ENCODE results near the gene APBA2. TPM values are rescaled to one million over a fixed set of nuclear protein-coding genes. Genes with fewer than 3 reads are reported as not detected.

Gene APBA2
- polyA plus RNA-seq, 4 donors, result 7.4 to 15.3 (median 11.3) TPM

DNA sequence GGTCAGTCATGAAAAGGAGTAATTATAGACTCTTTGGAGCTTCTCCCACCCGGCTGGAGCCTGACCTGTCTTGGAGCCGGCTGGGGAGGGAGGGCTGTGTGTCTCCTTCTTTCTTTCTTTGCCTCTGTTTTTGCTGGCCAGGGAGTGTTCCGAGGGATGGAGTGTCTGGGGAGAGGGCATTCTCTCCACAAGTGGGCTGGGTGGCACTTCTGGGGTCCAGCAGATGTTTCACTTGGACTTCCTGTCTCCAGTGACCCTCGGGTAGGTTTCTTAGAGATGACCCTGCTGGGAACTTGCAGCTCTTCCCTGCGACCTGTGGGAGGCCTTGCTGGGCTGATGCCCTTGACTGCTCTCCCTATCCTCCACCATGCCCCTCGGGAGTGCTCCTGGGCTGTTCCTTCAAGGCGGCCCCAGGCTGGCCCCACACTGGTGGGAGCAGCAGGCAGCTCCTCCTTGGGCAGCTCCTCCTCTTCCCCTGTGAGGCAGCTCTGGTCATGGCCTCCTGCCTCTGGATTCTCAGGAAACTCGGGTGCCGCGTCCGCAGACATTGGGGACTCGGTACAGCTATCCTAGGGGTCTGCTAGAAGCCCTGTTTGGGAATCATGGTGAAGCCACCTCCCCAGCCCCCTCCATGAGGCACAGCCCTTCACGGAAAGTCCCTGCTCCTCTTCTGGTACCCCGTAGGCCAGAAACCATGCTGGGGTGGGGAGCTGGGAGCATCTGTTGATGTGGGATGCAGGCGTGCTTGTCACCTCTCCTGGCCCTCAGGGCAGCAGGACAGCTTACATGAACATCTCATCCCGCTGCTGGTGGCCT, 44.9 kb downstream of the APBA2 start:
- DNase-seq (ENCODE audit: low read depth in 4 of 4, low spot score in 3 of 4), result no peak

DNA sequence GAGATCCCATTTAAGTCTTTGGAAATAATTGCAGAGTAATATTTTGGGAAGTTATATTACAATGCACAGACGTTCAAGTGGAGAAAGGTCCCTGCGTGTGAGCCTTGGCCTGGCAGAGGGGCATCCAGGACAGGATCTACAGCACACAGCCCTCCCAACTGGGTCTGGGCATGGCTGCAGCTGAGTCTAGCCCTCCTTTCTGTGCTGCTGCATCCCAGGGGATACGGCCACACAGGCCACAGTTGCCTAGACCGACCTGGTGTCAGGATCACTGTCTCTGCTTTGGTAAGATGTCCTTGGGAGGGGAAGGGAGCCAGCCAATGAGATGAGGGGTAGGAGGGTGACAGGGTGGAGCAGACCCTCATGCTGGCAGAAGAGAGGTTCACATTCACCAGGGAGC, 46.1 kb downstream of the APBA2 start:
- no peak for DNase-seq (ENCODE audit: low read depth in 4 of 4, low spot score in 3 of 4)

DNA sequence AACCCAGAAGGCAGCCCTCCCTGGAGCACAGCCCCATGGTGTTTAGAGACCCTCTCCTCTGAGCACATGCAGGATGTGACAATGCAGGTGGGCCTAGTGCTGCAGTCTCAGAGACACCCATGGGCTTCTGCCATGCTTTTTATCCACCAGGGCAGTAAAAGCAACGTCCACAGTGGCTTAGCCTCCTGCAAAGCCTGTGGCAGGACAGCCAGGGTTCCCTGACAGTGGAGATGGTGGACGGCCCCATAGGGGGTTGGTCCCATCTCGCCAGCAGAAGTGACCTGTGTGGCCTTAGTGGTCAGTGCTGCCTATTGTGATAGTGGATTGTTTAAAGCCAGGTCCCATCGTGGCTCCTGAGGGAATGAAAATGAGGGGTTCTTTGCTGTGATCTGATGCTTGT, 46.6 kb downstream of the APBA2 start:
- no peak for DNase-seq (ENCODE audit: low read depth in 4 of 4, low spot score in 3 of 4)

DNA sequence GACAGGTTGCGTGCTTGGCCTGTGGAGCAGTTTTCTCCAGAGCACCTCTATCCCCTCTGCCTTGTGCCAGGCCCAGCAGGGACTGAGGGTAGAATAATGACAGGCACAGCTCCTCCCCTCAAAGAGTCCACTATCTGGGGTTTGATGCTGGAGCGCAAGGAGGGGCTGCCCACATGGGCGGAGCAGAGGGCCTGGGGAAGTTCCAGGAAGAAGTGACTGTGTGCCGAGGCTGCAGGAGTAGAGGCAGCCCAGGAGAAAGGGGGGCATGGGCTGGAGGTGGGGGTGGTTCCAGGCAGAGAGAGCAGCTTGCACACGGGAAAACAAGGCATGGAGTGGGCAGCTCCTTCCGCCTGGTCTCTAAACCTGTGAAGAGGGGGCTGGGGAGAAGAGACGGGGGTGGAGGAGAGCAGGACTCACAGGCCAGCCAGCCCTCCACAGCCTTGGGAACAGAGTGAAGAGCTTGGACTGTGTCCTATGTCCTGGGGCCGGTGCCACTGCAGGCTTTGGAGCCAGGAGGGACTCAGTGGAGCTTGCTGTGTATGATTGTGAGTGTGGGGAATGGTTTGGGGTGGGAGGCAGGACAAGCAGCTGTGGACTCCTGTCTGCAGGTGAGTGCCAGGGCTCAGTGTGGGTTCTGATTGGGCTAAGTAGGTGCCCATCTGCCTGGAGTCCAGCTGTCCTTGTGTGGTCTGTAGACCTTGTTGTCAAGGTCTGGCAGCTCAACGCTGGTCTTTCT, 48.1 kb downstream of the APBA2 start:
- DNase-seq (ENCODE audit: low read depth in 4 of 4, low spot score in 3 of 4), result no peak

DNA sequence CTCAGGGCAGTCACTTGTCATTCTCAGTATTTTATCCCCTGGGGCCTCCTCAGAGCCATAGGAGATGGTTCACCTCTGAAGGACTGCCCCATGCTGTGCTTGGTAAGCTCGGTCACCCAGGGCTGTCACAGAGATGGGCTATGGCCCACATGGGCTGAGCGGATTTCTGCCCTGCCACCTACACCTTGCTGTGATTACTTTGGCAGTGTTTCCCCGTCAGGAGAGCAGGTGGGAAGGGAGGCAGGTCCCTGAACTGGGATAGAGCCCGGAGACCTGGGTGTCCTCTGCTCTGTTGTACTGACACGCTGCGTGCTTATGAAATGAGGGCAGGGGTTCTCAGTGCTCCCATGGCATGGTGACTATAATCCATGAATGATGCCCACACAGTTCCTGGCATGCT, 48.9 kb downstream of the APBA2 start:
- no peak for DNase-seq (ENCODE audit: low read depth in 4 of 4, low spot score in 3 of 4)

DNA sequence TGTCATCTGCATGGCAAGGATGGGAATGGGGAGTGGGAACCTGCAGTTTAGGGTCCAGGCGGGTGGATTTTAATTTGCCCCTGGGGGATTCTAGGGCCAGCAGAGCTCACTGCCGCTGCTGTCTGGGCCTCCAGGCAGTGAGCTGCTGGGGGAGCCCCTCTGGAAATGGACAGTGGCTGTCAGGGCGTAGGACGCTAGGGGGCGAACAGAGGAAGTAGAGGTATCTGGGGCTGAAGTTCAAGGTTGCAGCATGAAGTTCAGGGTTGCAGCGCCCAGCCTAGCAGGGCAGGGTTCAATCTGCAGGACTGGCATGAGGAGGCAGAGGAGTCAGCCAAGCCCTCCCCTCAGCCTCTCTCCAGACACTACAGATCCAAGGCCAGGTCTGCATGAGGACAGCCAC, 49.5 kb downstream of the APBA2 start:
- no peak for DNase-seq (ENCODE audit: low read depth in 4 of 4, low spot score in 3 of 4)

DNA sequence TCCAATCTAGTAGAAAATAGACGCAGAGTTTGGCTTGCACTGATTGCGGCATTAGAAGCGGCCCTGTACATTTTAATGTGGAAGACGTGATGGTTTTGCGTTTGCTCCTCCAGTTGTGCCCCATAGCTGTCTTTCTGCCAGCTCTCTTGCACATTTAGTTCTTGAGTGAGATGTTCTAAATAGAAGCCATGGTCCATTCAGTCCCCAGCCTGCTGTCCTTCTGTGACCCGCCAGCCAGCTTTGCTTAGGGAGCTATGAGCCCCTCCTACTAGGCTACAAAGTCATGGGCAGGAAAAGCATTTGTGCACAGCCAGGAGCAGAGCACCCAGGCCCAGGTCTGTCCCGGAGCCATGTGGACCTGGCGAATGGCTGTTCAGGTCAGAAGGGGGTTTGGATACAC, 50.3 kb downstream of the APBA2 start:
- no peak for DNase-seq (ENCODE audit: low read depth in 4 of 4, low spot score in 3 of 4)

DNA sequence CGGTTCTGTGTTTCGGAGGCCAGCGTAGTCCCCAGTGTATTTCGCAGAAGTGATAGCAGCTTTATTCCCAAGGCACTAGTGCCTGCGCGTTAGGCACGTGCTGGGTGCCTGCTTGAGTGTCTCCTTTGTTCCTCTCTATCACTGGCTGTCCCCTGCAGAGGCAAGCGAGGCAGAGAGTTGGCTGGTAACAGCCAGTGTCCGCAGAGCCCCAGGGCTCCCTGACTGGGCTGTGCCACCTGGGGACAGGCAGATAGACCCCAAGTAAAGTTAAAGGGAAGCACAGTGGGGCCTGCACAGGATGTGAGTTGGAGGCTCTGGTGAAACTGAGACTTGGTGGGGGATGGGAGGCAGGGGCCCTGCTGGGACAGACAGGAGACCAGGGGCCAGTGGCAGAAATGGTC, 50.7 kb downstream of the APBA2 start:
- DNase-seq (ENCODE audit: low read depth in 4 of 4, low spot score in 3 of 4), result no peak

DNA sequence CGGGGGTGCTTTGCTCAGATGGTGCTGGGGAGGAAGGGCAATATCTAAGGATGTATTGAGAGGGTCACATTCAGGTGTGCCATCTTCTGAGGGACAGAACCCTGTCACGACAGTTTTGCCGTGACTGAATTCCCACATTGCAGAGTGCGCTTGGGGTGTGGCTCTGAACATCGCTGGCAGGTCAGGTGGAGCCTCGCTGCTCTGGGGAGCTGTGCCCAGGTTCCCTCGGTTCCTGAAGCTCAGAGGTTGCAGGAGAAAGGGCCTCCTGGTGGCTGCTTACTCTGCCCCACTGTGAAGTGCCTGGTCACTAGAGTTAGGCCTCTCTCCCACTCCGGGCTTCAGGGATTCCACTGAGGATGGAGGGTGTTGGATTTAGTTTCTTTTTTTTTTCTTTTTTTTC, 51.5 kb downstream of the APBA2 start:
- no peak for DNase-seq (ENCODE audit: low read depth in 4 of 4, low spot score in 3 of 4)

DNA sequence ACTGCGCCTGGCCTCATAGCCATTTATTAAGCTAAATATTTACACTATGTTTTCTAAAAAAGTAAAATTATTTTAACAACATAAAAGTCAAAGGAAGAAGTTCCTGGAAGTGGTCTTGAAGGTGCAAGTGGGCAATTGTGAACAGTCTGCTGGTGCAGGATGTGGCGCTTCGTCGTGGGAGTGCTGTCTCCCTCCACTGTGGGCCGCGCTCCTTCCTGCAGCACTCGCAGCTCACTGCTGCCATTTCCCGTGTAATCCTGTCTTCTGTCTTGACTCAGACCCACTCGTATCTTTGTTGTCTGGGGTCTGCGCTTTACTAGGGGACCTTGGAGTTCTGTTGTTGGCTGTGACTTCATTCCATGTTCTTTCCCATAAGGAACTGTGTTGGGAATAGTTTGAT, 56.3 kb downstream of the APBA2 start:
- no peak for DNase-seq (ENCODE audit: low read depth in 4 of 4, low spot score in 3 of 4)

DNA sequence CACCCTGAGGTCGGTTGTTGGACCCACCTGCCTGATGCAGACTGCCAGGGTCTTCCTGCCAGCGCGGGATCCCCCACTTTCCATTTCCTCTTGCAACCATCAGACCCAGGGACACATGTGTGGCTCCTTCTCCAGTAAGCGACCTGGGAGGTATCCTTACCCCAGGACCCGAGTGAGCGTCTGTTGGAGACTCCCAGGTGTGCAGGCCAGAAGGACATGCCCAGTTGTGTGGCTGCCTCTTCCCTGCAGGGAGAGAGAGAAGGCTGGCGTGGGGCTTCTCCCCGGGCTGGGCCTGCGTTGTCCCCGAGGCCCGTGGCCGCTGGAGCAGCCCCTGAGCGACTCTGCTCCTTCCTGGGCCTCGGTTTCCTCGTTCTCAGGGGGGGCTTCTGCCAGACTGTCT, 56.8 kb downstream of the APBA2 start:
- no peak for DNase-seq (ENCODE audit: low read depth in 4 of 4, low spot score in 3 of 4)

DNA sequence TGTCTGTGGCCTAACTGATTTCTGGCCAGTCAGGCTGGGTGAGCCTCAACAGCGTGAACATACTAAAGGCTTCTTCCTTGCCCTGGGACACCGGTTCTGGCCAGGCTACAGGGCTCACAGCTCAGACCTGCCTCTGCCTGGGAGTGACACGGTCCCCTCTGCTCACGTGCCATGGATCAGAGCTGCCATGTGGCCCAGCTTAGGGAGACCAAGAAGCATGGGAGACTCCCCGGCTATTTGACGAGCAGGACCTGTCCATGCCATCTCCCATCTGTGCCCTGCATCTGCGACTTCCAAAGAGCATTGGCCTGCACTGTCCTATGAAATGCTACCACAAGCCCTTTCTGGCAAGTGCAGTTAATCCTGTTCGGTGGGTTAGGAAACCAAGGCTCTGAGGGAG, 57.4 kb downstream of the APBA2 start:
- DNase-seq (ENCODE audit: low read depth in 4 of 4, low spot score in 3 of 4), result no peak

DNA sequence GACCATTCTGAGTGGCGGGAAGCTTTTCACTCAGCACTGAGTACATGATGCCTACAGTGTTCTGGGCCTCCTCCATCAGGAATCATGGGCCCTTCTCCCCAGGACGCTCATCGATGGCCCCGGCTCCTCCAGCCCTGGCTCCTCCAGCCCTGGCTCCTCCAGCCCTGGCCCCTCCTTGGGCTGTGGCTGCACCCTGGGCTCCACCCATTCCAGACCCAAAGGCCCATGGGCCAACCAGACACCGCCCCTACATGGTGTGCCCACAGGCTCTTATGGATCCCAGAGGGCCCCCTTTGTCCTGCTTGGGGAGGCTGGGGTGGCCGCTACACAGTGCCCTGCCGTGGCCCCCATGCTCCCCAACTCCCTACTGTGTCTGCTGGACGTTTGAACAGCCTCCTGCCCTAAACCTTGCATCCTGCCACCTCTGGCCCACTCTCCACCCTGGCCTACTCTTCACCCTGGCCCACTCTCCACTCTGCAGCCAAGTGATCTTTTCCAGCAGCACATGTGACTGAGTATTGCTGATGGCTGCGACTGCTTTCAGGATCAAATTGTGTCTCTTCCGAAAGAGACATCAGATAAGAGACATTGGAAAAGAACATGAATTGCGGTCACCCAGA, 57.9 kb downstream of the APBA2 start:
- DNase-seq (ENCODE audit: low read depth in 4 of 4, low spot score in 3 of 4), result no peak

DNA sequence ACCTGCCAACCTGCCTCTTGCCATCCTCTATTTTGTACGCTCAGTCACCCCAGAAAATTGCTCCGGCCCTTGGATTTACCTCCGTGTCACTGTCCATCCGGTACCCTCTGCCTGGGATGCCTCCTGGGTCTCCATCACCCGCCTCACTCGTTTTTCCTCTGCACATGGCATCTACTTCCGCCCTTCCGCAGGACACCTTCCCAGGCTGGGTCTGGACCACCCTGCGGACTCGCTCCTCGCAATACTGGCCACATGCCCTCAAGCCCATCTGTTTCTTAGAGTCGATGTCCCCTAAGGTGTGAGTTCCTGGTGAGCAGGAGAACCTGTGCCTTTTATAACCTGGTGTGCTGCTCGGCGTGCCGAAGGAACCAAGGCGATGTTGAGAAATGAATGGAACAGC, 58.5 kb downstream of the APBA2 start:
- DNase-seq (ENCODE audit: low read depth in 4 of 4, low spot score in 3 of 4), result no peak

DNA sequence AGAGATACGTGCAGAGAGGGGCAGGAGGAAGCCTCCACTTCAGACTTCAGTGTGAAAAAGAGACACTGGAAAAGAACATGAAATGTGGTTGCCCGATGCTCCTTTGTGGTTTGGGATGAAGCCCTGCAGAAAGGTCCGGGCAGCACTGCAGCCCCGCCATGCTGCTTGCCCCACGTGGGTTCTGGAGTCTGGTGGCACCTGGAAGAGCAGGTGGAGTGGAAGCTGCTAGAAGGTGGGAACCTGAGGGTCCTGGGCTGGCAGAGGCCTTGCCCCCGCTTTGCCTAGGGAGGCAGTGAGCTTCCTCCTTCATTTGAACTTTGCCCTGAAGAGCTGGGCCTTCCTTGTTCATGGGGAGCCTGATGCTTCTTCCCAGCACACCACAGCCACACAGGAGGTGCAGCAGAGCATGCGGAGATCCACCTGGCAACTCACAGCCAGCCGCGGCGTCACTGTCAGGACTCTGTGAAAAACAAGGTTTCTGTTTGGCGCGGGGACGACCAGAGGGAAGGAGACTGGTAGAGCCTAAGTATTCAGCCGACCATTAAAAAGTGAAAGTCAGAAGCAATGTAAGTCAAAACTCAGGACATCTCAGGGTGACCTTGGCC, 59.0 kb downstream of the APBA2 start:
- DNase-seq (ENCODE audit: low read depth in 4 of 4, low spot score in 3 of 4), result no peak

DNA sequence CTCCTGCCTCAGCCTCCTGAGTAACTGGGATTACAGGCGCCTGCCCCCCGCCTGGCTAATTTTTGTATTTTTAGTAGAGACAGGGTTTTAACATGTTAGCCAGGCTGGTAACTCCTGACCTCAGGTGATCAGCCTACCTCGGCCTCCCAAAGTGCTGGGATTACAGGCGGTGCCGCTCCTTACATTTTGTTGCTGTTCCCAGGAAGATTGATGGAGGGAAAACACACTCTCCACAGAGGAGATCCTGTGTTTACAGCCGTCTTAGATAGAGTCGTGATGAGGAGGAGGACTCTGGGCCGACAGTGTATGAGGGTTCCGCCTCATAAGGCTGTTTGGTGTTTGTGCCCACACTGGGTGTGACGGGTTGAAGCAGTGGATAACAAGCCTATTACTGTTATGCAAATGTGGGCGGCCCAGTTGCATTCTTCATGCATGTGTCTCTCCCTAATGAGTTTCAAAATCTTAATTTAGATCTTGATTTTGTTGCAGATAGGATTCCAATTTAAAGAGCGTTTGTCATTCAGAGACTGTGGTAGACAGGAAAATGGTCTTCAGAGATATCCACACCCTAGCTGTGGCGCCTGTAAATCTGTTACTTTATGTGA, 60.0 kb downstream of the APBA2 start:
- no peak for DNase-seq (ENCODE audit: low read depth in 4 of 4, low spot score in 3 of 4)

DNA sequence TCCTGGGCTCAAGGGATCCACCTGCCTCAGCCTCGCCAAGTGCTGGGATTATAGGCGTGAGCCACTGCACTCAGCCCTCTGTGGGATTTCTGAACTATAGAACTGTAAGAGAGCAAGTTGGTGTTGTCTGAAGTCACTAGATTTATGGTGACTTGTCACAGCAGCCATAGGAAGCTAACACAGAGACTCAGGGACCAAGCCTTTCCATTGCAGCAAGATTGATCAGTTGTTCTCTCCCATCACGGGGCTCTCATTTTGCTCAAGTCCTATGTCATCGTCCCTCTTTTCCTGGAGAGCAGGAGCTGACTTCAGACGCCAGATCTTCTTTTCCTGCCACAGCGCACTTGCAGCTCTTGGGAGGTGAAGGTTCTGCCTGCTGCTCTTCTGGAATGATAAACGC, 61.0 kb downstream of the APBA2 start:
- DNase-seq (ENCODE audit: low read depth in 4 of 4, low spot score in 3 of 4), result no peak

DNA sequence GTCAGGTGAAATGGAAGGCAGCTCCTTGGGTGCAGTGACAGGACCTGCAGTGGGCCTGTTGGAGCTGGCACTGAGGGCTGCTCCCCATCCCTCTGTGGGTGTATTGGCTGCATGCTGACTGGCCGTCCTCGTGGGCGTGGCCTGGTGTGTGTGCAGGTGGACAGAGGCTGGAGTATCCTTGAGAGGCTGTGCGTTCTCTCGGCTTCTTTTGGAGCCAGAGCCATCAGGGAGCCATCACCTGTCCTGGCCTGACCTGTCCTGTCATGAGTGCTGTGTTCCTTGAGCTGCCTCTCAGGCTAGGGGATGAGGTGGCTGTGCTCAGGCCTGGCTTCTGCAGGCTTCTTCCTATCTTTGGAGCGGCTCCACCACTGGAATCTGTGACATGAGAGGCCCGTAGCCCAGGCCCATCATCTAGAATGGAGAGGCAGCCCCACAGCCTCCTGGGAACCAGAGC, 61.5 kb downstream of the APBA2 start:
- no peak for DNase-seq (ENCODE audit: low read depth in 4 of 4, low spot score in 3 of 4)

DNA sequence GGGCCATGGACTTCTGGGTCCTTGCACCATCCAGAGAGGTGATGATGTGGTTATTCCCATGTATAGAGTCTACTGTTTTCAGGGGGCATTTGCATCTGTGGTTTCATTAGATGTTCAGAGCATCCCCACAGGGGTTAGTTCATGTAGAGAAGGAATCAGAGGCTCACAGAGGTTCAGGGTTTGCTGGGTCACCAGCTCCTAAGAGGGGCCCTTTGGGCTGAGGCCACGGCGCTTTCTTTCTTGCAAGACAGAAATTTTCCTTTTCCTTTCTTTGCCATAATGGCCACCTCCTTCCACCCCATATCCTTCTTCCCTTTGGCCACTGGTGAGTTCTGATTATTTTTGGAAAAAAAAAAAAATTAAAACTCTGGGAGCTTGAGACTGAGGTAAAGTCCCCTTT, 62.3 kb downstream of the APBA2 start:
- no peak for DNase-seq (ENCODE audit: low read depth in 4 of 4, low spot score in 3 of 4)

DNA sequence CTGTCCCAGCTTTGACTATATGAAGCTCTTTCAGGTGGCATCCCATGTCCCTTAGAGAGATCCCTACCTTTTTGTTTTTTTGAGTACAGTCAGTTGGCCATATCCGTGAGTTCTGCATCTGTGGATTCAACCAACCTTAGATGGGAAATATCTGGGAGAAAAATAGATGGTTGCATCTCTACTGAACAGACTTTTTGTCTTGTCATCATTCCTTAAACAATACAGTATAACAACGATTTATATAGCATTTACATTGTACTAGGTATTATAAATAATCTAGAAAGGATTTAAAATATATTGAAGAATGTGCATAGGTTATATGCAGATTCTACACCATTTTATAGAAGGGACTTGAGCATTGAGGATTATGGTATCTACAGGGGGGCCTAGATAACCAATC, 65.1 kb downstream of the APBA2 start:
- no peak for DNase-seq (ENCODE audit: low read depth in 4 of 4, low spot score in 3 of 4)

All from left renal pelvis (tissue), 4 donors.